SH-SY5Y (cell line): ENCODE data around the gene PAAF1.

ENCODE experiments used
- GATA2 ChIP-seq: IDR thresholded peaks from 2 replicates; pipeline ENCODE4 v1.6.1; 2011; ENCODE audit warnings: mild to moderate bottlenecking, low read depth, low read length
- GATA3 ChIP-seq: IDR thresholded peaks from 2 replicates; pipeline ENCODE4 v1.6.1; 2011; ENCODE audit warnings: low read depth, mild to moderate bottlenecking, low read length, moderate library complexity

GRCh38 chr11:73958521-73959141, 81.8 kb downstream of the PAAF1 start:
- no peak for TF ChIP-seq GATA3
- no peak for TF ChIP-seq GATA2
